Upper lobe of left lung (tissue), 6 donors: ENCODE results near the gene C5AR2. TPM values are rescaled to one million over a fixed set of nuclear protein-coding genes. Genes with fewer than 3 reads are reported as not detected.
"Not testable (repeated sequence)": the region's sequence is repeated elsewhere in the genome, so short reads cannot be mapped to it uniquely, and the experiment has no call there.

Experiments used
- ATAC-seq, 2 donors: fragments of 200-7000 bp; cut with Tn5 transposase; one replicate each; pipeline ENCODE4 v1.9.1; 2022; ENCODE audit warnings: mild to moderate bottlenecking in 2 of 2, moderate library complexity in 2 of 2; ENCODE audit not compliant: low FRiP score in 2 of 2
- DNase-seq, 2 donors: peaks; one replicate each; pipeline ENCODE4 v3.0.0-alpha.2; 2019 to 2020
- H3K27ac ChIP-seq, 4 donors: fragments of 200-600 bp; sonication (generic); one replicate each; pipeline ENCODE4 v1.5.1; 2016 to 2019
- H3K27me3 ChIP-seq, 4 donors: fragments of 200-600 bp; sonication (generic); one replicate each; pipeline ENCODE4 v1.5.1; 2017 to 2019
- H3K36me3 ChIP-seq, 4 donors: fragments of 200-600 bp; sonication (generic); one replicate each; pipeline ENCODE4 v1.5.1; 2016 to 2019
- H3K4me1 ChIP-seq, 4 donors: fragments of 200-600 bp; sonication (generic); one replicate each; pipeline ENCODE4 v1.5.1; 2018 to 2019
- H3K4me3 ChIP-seq, 4 donors: fragments of 200-600 bp; sonication (generic); one replicate each; pipeline ENCODE4 v1.5.1; 2017 to 2019; ENCODE audit warnings: mild to moderate bottlenecking in 2 of 4, moderate library complexity in 1 of 4
- H3K9me3 ChIP-seq, 4 donors: fragments of 200-600 bp; sonication (generic); one replicate each; pipeline ENCODE4 v1.5.1; 2018 to 2019
- EP300 ChIP-seq, 4 donors: sonication (generic); formaldehyde crosslinking; IDR thresholded peaks; one replicate each; pipeline ENCODE4 v1.5.1; 2017; ENCODE audit warnings: antibody characterized with exemption in 4 of 4, control low read depth in 2 of 4
- POLR2A ChIP-seq, 4 donors: fragments of 450-650 bp; IDR thresholded peaks; one replicate each; pipeline ENCODE4 v1.5.1; 2016 to 2017; ENCODE audit warnings: antibody characterized with exemption in 4 of 4, mild to moderate bottlenecking in 2 of 4
- POLR2AphosphoS5 ChIP-seq, 2 donors: sonication (generic); formaldehyde crosslinking; IDR thresholded peaks; one replicate each; pipeline ENCODE4 v1.5.1; 2017; ENCODE audit warnings: antibody characterized with exemption in 2 of 2
- WGBS, 2 donors: methylation state at CpG; one replicate each; pipeline ENCODE4 v1.1.5; 2017 to 2018; 5-methylcytosine and 5-hydroxymethylcytosine counted together
- total RNA-seq, 6 donors: library from RNA; depleted of rRNA in 4 of 6; stranded (reverse); fragments of >200 nt in 4 of 6; gene quantifications; one replicate each; pipeline versions ENCODE4 v1.1.0 to v1.2.1, GENCODE V29; 2016 to 2021
- TF ChIP-seq, protein P1 (sequence below), 6 experiments: fragments of 450-650 bp in 4 of 6; fragments of 200-600 bp in 2 of 6; sonication (generic) in 2 of 6; IDR thresholded peaks; one replicate each; pipeline ENCODE4 v1.5.1; 2016 to 2019; ENCODE audit warnings: antibody characterized with exemption in 6 of 6
- donor health status: DM: no; HTN: no; CAD: no; lungs with moderate emphysema.
- donor health status: DM: no; HTN: yes; CAD: no; lungs with severe emphysema.

C5AR2 gene
- total RNA-seq, 6 donors from 2014 or later: 3.8 to 22.9 (median 10.0) TPM

DNA sequence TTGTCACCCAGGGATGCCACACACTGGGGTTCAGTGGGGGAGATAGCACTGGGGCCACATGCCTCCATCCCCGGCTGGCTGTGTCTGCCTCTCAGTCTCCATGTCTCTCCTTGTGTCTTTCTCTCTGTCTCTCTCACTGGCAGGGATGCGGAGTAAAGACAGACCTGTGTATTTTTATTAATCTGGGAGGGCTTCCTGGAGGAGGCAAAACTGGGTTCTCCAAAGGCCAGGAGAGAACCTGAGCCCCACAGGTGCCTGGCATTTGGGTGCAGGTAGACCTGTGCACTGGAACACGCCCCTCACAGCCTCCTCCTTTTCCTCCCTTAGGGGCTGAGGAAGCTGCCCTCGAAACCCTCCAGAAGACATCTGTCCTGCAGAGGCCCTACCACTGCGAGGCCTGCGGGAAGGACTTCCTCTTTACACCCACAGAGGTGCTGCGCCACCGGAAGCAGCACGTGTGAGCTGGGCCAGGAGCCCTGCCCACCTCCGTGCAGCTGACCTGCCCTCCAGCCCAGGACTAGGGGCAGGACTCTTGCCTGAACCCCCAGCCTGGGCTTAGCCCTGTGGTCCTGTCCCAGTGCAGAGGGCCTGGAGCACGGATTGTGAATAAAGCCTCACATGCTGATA, 49.8 kb downstream of the C5AR2 start:
- WGBS, 2 donors: 73 to 98% methylated on average over 5 to 11 of the region's 11 CpGs
- Histone ChIP-seq H3K27ac (peak overlapping the region in 2 of 4 donors; percentile 36 to 72), H3K27me3 (peaks cover 0 to 3% (median 0%) of the 10 kb centered on the region in 4 donors), H3K4me3 (no peak overlapping the region), H3K36me3 (peaks cover 4 to 56% (median 49%) of the 10 kb centered on the region in 4 donors), H3K4me1 (peaks cover 0 to 10% (median 5%) of the 10 kb centered on the region in 4 donors), H3K9me3 (no peaks in the 10 kb centered on the region)
- DNase-seq (peak in 1 of 2 donors; percentile 72), ATAC-seq (peak; percentile 38 to 70)
- TF ChIP-seq, protein P1, sequence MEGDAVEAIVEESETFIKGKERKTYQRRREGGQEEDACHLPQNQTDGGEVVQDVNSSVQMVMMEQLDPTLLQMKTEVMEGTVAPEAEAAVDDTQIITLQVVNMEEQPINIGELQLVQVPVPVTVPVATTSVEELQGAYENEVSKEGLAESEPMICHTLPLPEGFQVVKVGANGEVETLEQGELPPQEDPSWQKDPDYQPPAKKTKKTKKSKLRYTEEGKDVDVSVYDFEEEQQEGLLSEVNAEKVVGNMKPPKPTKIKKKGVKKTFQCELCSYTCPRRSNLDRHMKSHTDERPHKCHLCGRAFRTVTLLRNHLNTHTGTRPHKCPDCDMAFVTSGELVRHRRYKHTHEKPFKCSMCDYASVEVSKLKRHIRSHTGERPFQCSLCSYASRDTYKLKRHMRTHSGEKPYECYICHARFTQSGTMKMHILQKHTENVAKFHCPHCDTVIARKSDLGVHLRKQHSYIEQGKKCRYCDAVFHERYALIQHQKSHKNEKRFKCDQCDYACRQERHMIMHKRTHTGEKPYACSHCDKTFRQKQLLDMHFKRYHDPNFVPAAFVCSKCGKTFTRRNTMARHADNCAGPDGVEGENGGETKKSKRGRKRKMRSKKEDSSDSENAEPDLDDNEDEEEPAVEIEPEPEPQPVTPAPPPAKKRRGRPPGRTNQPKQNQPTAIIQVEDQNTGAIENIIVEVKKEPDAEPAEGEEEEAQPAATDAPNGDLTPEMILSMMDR (IDR thresholded peaks at IDR 0.05): no peak
- TF ChIP-seq EP300 (IDR thresholded peaks at IDR 0.05) (no peak), POLR2A (IDR thresholded peaks at IDR 0.05) (no peak), POLR2AphosphoS5 (IDR thresholded peaks at IDR 0.05) (peak in 1 of 2 donors; percentile 42)

DNA sequence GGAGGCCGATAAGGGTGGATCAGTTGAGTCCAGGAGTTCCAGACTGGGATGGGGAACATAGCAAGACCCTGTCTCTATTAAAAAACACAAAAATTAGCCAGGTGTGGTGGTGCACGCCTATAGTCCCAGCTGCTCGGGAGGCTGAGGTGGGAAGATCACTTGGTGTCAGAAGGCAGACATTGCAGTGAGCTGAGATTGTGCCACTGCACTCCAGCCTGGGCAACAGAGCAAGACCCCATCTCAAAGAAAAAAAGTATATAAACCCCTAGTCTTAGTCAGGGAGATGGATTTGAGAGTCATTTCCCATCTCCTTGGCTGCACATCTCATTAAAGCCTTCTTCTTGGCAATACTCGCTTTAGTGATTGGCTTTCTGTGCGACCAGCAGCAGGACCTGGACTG, 51.9 kb downstream of the C5AR2 start:
- H3K27me3 ChIP-seq, H3K9me3 ChIP-seq, DNase-seq, H3K4me3 ChIP-seq, ATAC-seq: not testable (repeated sequence)
- WGBS, 2 donors: 86 to 89% methylated on average over 5 of the region's 5 CpGs
- Histone ChIP-seq H3K4me1 (peaks cover 0 to 10% (median 6%) of the 10 kb centered on the region in 4 donors), H3K36me3 (peaks cover 0 to 37% (median 31%) of the 10 kb centered on the region in 4 donors), H3K27ac (peak overlapping the region in 1 of 4 donors; percentile 23)

DNA sequence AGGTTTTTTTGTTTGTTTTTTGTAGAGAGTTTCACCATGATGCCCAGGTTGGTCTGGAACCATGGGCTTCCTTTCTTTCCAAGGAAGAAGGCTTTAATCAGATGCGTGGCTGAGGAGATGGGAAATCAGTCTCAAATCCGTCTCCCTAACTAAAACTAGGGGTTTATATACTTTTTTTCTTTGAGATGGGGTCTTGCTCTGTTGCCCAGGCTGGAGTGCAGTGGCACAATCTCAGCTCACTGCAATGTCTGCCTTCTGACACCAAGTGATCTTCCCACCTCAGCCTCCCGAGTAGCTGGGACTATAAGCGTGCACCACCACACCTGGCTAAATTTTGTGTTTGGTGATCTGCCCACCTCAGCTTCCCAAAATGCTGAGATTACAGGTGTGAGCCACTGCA, 52.6 kb downstream of the C5AR2 start:
- not testable (repeated sequence) for DNase-seq, ATAC-seq, H3K27ac ChIP-seq, H3K9me3 ChIP-seq, H3K27me3 ChIP-seq, H3K4me3 ChIP-seq
- peaks cover 0 to 31% (median 27%) of the 10 kb centered on the region in 4 donors for H3K36me3 ChIP-seq
- H3K4me1 ChIP-seq: peaks cover 0 to 10% (median 7%) of the 10 kb centered on the region in 4 donors
- WGBS, 2 donors: 88 to 93% methylated on average over 4 of the region's 4 CpGs

DNA sequence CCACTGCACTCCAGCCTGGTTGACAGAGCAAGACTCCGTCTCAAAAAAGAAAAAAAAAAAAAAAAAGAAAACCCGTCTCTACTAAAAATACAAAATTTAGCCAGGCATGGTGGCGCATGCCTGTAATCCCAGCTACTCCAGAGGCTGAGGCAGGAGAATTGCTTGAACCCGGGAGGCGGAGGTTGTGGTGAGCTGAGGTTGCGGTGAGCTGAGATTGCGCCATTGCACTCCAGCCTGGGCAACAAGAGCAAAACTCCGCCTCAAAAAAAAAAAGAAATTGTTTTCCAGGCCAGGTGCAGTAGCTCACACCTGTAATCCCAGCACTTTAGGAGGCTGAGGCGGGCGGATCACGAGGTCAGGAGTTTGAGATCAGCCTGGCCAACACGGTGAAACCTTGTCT, 54.6 kb downstream of the C5AR2 start:
- not testable (repeated sequence) for ATAC-seq

DNA sequence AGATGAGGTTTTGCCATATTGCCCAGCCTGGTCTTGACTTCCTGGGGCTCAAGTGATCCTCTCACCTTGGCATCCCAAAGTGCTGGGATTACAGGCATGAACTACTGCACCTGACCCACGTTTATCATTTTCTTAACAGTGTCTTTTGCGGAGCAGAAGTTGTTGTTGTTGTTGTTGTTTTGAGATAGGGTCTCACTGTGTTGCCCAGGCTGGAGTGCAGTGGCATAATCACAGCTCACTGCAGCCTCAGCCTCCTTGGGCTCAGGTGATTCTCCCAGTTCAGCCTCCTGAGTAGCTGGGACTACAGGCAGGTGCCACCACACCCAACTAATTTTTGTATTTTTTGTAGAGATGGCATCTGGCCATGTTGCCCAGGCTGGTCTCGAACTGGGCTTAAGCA, 55.6 kb downstream of the C5AR2 start:
- not testable (repeated sequence) for ATAC-seq, H3K36me3 ChIP-seq, H3K4me1 ChIP-seq, H3K4me3 ChIP-seq, DNase-seq, H3K27me3 ChIP-seq, H3K9me3 ChIP-seq
- peak overlapping the region in 1 of 4 donors; percentile 88 for H3K27ac ChIP-seq
- 68 to 85% methylated on average over 3 of the region's 3 CpGs for WGBS, 2 donors

More for the DNA sequence above, 54.6 kb downstream of the C5AR2 start:
- H3K4me3 ChIP-seq, H3K9me3 ChIP-seq, H3K27me3 ChIP-seq: not testable (repeated sequence)
- peaks cover 0 to 10% (median 6%) of the 10 kb centered on the region in 4 donors for H3K36me3 ChIP-seq
- peaks cover 0 to 12% (median 7%) of the 10 kb centered on the region in 4 donors for H3K4me1 ChIP-seq
- 63 to 89% methylated on average over 12 of the region's 12 CpGs for WGBS, 2 donors
- peak overlapping the region in 1 of 4 donors; percentile 88 for H3K27ac ChIP-seq
- peak in 1 of 2 donors; percentile 37 for DNase-seq

DNA sequence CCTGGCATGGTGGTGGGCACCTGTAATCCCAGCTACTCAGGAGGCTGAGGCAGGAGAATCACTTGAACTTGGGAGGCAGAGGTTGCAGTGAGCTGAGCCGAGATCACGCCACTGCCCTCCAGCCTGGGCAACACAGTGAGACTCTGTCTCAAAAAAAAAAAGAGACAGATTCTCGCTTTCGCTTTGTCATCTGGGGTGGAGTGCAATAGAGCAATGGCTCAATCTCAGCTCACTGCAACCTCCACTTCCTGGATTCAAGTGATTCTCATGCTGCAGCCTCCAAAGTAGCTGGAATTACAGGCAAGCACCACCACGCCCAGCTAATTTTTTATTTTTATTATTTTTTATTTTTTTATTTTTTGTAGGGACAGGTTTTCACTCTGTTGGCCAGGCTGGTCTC, 56.7 kb downstream of the C5AR2 start:
- peak overlapping the region; percentile 63 to 88 (median 79) for H3K27ac ChIP-seq
- not testable (repeated sequence) for H3K36me3 ChIP-seq, H3K9me3 ChIP-seq, H3K4me3 ChIP-seq, H3K4me1 ChIP-seq, H3K27me3 ChIP-seq
- peak in 1 of 2 donors; percentile 48 for DNase-seq
- whole genome bisulfite sequencing, 2 donors: 76 to 80% methylated on average over 5 of the region's 5 CpGs
- peak; percentile 60 to 69 for ATAC-seq

DNA sequence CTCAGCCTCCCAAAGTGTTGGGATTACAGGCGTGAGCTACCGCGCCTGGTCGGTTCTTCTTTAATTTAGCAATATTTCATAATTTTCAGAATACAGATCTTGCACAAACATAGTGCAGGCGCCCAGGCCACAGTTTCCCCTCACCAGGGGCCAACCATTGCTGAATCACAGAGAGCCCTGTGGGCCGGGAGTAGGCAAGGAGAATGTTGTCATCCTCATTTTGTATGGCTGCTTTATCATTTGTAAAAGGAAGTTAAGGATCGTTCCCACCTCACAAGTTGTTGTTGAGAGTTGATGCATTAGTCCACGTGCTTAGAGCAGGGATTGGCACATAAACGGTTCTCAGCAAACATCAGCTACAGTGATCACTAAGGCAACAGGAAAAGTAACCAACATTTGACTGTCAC, 57.2 kb downstream of the C5AR2 start:
- 46 to 56% methylated on average over 9 of the region's 9 CpGs for WGBS, 2 donors
- Histone ChIP-seq H3K36me3 (no peaks in the 10 kb centered on the region), H3K4me3 (no peak overlapping the region), H3K4me1 (peaks cover 0 to 5% (median 2%) of the 10 kb centered on the region in 4 donors), H3K27me3 (peaks cover 0 to 3% (median 0%) of the 10 kb centered on the region in 4 donors), H3K9me3 (no peaks in the 10 kb centered on the region), H3K27ac (peak overlapping the region; percentile 63 to 88 (median 80))
- ATAC-seq (peak; percentile 77 to 83), DNase-seq (peak in 1 of 2 donors; percentile 73)
- TF ChIP-seq POLR2A (IDR thresholded peaks at IDR 0.05) (peak in 1 of 4 donors; percentile 35), EP300 (IDR thresholded peaks at IDR 0.05) (peak in 1 of 4 donors; percentile 18), POLR2AphosphoS5 (IDR thresholded peaks at IDR 0.05) (peak; percentile 23 to 81)
- TF ChIP-seq, protein P1 (IDR thresholded peaks at IDR 0.05): no peak
